K562 (cell line): ENCODE results near the gene GPATCH3. TPM values are rescaled to one million over a fixed set of nuclear protein-coding genes. Genes with fewer than 3 reads are reported as not detected.

ENCODE experiments used
- BCOR ChIP-seq: fragments of 450-650 bp; IDR thresholded peaks from 2 replicates; pipeline ENCODE4 v1.6.1; 2016
- BRD4 ChIP-seq: fragments of 200-600 bp; sonication (generic); IDR thresholded peaks from 2 replicates; pipeline ENCODE4 v1.6.1; 2017; ENCODE audit warnings: inconsistent platforms
- CEBPG ChIP-seq, 3 experiments: fragments of 200-800 bp in 1 of 3; sonication (Bioruptor generic) in 1 of 3; sonication (generic) in 1 of 3; formaldehyde crosslinking in 1 of 3; IDR thresholded peaks in 2 of 3; conservative IDR thresholded peaks in 1 of 3; 2 replicates each; pipeline versions ENCODE4 v1.6.1 to v1.8.0; 2016 to 2022; ENCODE audit warnings: missing compliant biosample characterization in 2 of 3, missing genetic modification characterization in 2 of 3, mild to moderate bottlenecking in 1 of 3, missing genetic modification reagents in 1 of 3
- COPS2 ChIP-seq: fragments of 450-650 bp; conservative IDR thresholded peaks from 2 replicates; pipeline ENCODE4 v1.6.1; 2016; ENCODE audit warnings: mild to moderate bottlenecking, moderate library complexity
- EZH2 ChIP-seq: IDR thresholded peaks from 2 replicates; pipeline ENCODE4 v1.6.1; 2012; ENCODE audit warnings: low read depth, mild to moderate bottlenecking, inconsistent platforms, low read length, borderline replicate concordance
- FOXP1 ChIP-seq: sonication (generic); formaldehyde crosslinking; IDR thresholded peaks from 2 replicates; pipeline ENCODE4 v1.8.0; 2022; ENCODE audit warnings: mild to moderate bottlenecking, missing genetic modification reagents
- HDGF ChIP-seq: fragments of 450-650 bp; IDR thresholded peaks from 2 replicates; pipeline ENCODE4 v1.6.1; 2016
- HNRNPK ChIP-seq: fragments of 200-400 bp; formaldehyde crosslinking; IDR thresholded peaks from one replicate; pipeline ENCODE4 v1.6.1; 2018; ENCODE audit warnings: mild to moderate bottlenecking, low read depth, low read length; ENCODE audit not compliant: poor library complexity, severe bottlenecking
- JUND ChIP-seq, 2 experiments: IDR thresholded peaks; 2 replicates in 1 of 2; 3 replicates in 1 of 2; pipeline ENCODE4 v1.6.1; 2011; ENCODE audit warnings: borderline replicate concordance in 2 of 2, low read depth in 2 of 2, low read length in 2 of 2, improper control_type of control experiment in 1 of 2, missing biosample characterization in 1 of 2, missing genetic modification characterization in 1 of 2, missing genetic modification reagents in 1 of 2
- KAT8 ChIP-seq: fragments of 450-650 bp; IDR thresholded peaks from 2 replicates; pipeline ENCODE4 v1.6.1; 2016; ENCODE audit warnings: low read depth, mild to moderate bottlenecking
- POU5F1 ChIP-seq: fragments of 150-350 bp; IDR thresholded peaks from 2 replicates; pipeline ENCODE4 v1.6.1; 2014; ENCODE audit warnings: borderline replicate concordance, low read length, low read depth, mild to moderate bottlenecking; ENCODE audit not compliant: partially characterized antibody
- PPARD ChIP-seq: fragments of 250-450 bp; sonication (Bioruptor Pico); IDR thresholded peaks from 2 replicates; pipeline ENCODE4 v1.8.0; 2022; ENCODE audit warnings: inconsistent platforms, mild to moderate bottlenecking, moderate library complexity
- PRMT5 ChIP-seq: sonication (generic); formaldehyde crosslinking; IDR thresholded peaks from 2 replicates; pipeline ENCODE4 v1.5.0; 2020; ENCODE audit warnings: missing genetic modification reagents
- PRPF4 ChIP-seq: fragments of 200-400 bp; formaldehyde crosslinking; IDR thresholded peaks from one replicate; pipeline ENCODE4 v1.6.1; 2017; ENCODE audit warnings: low read length, low read depth, mild to moderate bottlenecking; ENCODE audit not compliant: insufficient read depth, poor library complexity, severe bottlenecking
- RBFOX2 ChIP-seq: fragments of 200-400 bp; formaldehyde crosslinking; IDR thresholded peaks from 2 replicates; pipeline ENCODE4 v1.6.1; 2017; ENCODE audit warnings: low read depth, mild to moderate bottlenecking, low read length, moderate library complexity
- RBM14 ChIP-seq: fragments of 200-400 bp; formaldehyde crosslinking; IDR thresholded peaks from 2 replicates; pipeline ENCODE4 v1.6.1; 2018; ENCODE audit warnings: low read depth, mild to moderate bottlenecking, low read length, moderate library complexity, borderline replicate concordance; ENCODE audit not compliant: insufficient read depth
- SMARCA5 ChIP-seq: fragments of 450-650 bp; IDR thresholded peaks from 2 replicates; pipeline ENCODE4 v1.6.1; 2016
- U2AF2 ChIP-seq: fragments of 200-400 bp; formaldehyde crosslinking; optimal IDR thresholded peaks from 2 replicates; pipeline ENCODE3; 2017; ENCODE audit warnings: low read depth, mild to moderate bottlenecking, low read length
- ZBTB8A ChIP-seq: fragments of 450-650 bp; IDR thresholded peaks from 2 replicates; pipeline ENCODE4 v1.6.1; 2018; ENCODE audit warnings: mild to moderate bottlenecking, moderate library complexity; ENCODE audit not compliant: partially characterized antibody
- ZNF785 ChIP-seq: fragments of 250-450 bp; sonication (Bioruptor Pico); IDR thresholded peaks from 2 replicates; pipeline ENCODE4 v1.4.0; 2020; ENCODE audit warnings: mild to moderate bottlenecking
- ZNF79 ChIP-seq: fragments of 250-450 bp; sonication (Bioruptor Pico); IDR thresholded peaks from 2 replicates; pipeline ENCODE4 v1.4.0; 2020; ENCODE audit warnings: low read depth, mild to moderate bottlenecking, moderate library complexity
- polyA plus RNA-seq, 8 experiments: library from polyadenylated mRNA; depleted of rRNA in 4 of 8; stranded (reverse) in 5 of 8; unstranded in 3 of 8; fragments of >200 nt; fragmentation: Nextera tagmentation in 2 of 8; fragmentation: Illumina TruSeq in 1 of 8; extraction: Ambion mirVana in 2 of 8; extraction: Trizol in 1 of 8; gene quantifications; 2 replicates each; pipeline versions ENCODE4 v1.2.1 to v1.2.3, GENCODE V29; 2011 to 2014; ENCODE audit warnings: inconsistent platforms in 1 of 8, missing spikeins in 1 of 8
- total RNA-seq, 7 experiments: library from RNA; depleted of rRNA in 6 of 7; stranded (reverse); fragments of >200 nt in 6 of 7; fragmentation: Illumina TruSeq in 2 of 7; extraction: Trizol in 2 of 7; gene quantifications; 2 replicates each; pipeline versions ENCODE4 v1.2.1 to v1.2.3, GENCODE V29; 2011 to 2021; ENCODE audit warnings: low replicate concordance in 1 of 7
- TF ChIP-seq, protein P1 (sequence below), 2 experiments: fragments of 200-800 bp in 1 of 2; sonication (Bioruptor generic) in 1 of 2; sonication (generic) in 1 of 2; formaldehyde crosslinking in 1 of 2; IDR thresholded peaks in 1 of 2; conservative IDR thresholded peaks in 1 of 2; 2 replicates each; pipeline versions ENCODE4 v1.5.0 to v1.6.1; 2016 to 2020; ENCODE audit warnings: missing compliant biosample characterization in 1 of 2, missing genetic modification characterization in 1 of 2, missing genetic modification reagents in 1 of 2
- TF ChIP-seq, protein P2 (sequence below): fragments of 250-450 bp; sonication (Bioruptor Pico); IDR thresholded peaks from 2 replicates; pipeline ENCODE4 v1.4.0; 2020
- TF ChIP-seq, protein P3 (sequence below): sonication (generic); formaldehyde crosslinking; IDR thresholded peaks from 2 replicates; pipeline ENCODE4 v1.8.0; 2022; ENCODE audit warnings: missing genetic modification reagents, mild to moderate bottlenecking, borderline replicate concordance

Gene GPATCH3
- total and polyA plus RNA-seq, 9 of the 15 experiments (the other 6 are each of a cell fraction or from before 2014, with no cell fraction given): 1.6 to 23.0 (median 13.3) TPM

DNA sequence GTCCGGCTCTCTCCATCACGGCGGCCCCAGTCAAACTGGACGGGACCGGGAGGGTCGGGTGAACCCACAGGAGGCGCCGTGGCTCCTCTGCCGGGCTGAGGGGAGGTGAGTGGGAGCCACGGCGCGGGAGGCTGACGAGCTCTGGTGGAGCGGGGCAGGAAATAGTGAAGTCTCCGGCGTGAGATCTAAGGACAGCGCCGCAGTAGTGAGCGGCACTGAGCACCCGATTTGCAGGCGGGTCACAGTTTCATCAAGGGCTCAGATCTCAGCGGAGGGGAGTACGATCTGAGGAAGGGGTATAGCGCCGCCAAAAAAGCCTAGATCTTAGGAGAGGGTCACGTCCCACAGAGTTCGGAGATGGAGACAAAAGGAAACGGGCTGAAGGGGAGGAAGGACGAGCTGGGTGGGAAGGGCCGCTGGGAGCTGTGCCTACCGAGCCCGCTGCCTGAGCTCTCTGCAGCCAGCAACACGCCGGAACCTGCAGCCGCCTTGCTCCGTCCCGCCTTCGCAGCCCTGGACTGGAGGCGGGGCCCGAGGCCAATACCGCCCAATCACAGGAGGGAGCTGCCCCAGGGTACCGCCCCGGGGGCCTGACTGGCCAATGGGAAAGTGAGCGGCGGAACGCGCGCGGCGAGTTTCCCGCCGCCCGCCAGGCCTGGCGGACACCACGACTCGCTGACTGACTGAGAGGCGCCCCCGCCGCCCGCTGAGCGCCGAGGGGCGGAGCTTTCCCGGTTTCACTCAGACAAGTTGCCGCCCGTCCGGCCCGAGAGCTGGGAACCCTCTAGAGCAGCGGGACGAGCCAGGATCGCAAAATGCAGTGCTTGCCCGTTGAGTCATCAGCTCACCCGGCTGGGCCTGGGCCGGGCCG, 35.4 kb downstream of the GPATCH3 start (continued):
- TF ChIP-seq POU5F1 (peak; percentile 41), CEBPG (CRISPR knock-in tag; IDR thresholded peaks at IDR 0.05) (peak; percentile 59; the same call in 1 of the 2 replicates), CEBPG (tag; conservative IDR thresholded peaks at IDR 0.05 in 1 of 2, IDR thresholded peaks at IDR 0.05 in 1 of 2) (no peak), EZH2 (no peak), HDGF (no peak), ZBTB8A (no peak), BCOR (peak; percentile 36; the same call in 1 of the 2 replicates), PRMT5 (CRISPR knock-in tag) (no peak; the same call in 1 of the 2 replicates), PPARD (CRISPR knock-in tag) (no peak), U2AF2 (no peak), RBM14 (0 out of 2 replicates have a peak, but pooled peaks have one; percentile 61), JUND (IDR thresholded peaks at IDR 0.05; ENCODE audit: borderline replicate concordance, low read depth, low read length) (peak; percentile 76), JUND (tag; IDR thresholded peaks at IDR 0.05; ENCODE audit: borderline replicate concordance, low read depth, low read length) (peak; percentile 65; the same call in 1 of the 3 replicates), ZNF79 (CRISPR knock-in tag) (no peak), BRD4 (no peak), FOXP1 (CRISPR knock-in tag) (peak; percentile 95), COPS2 (no peak), SMARCA5 (no peak), HNRNPK (no peak), RBFOX2 (peak; percentile 93), ZNF785 (CRISPR knock-in tag) (no peak), PRPF4 (no peak), KAT8 (no peak)
- TF ChIP-seq, protein P1, sequence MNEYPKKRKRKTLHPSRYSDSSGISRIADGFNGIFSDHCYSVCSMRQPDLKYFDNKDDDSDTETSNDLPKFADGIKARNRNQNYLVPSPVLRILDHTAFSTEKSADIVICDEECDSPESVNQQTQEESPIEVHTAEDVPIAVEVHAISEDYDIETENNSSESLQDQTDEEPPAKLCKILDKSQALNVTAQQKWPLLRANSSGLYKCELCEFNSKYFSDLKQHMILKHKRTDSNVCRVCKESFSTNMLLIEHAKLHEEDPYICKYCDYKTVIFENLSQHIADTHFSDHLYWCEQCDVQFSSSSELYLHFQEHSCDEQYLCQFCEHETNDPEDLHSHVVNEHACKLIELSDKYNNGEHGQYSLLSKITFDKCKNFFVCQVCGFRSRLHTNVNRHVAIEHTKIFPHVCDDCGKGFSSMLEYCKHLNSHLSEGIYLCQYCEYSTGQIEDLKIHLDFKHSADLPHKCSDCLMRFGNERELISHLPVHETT (CRISPR knock-in tag; conservative IDR thresholded peaks at IDR 0.05 in 1 of 2, IDR thresholded peaks at IDR 0.05 in 1 of 2): no peak
- TF ChIP-seq, protein P2, sequence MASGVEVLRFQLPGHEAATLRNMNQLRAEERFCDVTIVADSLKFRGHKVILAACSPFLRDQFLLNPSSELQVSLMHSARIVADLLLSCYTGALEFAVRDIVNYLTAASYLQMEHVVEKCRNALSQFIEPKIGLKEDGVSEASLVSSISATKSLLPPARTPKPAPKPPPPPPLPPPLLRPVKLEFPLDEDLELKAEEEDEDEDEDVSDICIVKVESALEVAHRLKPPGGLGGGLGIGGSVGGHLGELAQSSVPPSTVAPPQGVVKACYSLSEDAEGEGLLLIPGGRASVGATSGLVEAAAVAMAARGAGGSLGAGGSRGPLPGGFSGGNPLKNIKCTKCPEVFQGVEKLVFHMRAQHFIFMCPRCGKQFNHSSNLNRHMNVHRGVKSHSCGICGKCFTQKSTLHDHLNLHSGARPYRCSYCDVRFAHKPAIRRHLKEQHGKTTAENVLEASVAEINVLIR (CRISPR knock-in tag): no peak
- TF ChIP-seq, protein P3, sequence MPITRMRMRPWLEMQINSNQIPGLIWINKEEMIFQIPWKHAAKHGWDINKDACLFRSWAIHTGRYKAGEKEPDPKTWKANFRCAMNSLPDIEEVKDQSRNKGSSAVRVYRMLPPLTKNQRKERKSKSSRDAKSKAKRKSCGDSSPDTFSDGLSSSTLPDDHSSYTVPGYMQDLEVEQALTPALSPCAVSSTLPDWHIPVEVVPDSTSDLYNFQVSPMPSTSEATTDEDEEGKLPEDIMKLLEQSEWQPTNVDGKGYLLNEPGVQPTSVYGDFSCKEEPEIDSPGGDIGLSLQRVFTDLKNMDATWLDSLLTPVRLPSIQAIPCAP (CRISPR knock-in tag): no peak
